ENCODE measurements around the gene NCKAP5L. TPM values are rescaled to one million over a fixed set of nuclear protein-coding genes. Genes with fewer than 3 reads are reported as not detected.
A peak's percentile ranks its signal among the peaks of the same experiment; 100 is the strongest.

Gene NCKAP5L
- total and polyA plus RNA-seq, 9 donors = 22.7 to 50.7 (median 41.2) TPM

DNA sequence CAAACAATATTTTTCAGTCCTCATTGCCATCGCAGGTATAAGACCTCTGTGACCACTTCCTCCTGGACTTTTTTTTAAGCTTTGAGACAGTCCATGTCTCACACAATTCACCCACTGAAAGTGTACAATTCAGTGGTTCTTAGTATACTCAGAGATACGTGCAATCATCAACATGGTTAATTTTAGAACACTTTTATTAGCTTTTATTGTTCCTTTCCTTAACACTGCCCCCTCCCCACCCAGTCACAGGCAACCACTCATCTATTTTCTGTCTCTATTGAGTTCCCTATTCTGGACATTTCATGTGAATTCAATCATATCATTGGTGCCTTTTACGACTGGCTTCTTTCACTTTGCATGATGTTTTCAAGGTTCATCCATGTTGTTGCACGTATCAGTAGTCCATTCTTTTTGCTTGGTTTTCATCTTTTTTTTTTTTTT lies 16.2 kb downstream of the NCKAP5L start:
- Histone ChIP-seq H3K9me3 (replicated peaks; ENCODE audit: control insufficient read depth, low read depth, low read length) (no peaks in the 10 kb centered on the region), H3K36me3 (ENCODE audit: control insufficient read depth, insufficient read depth, low read length) (peaks cover 16% of the 10 kb centered on the region), H3K27ac (ENCODE audit: low read length) (peak overlapping the region; percentile 97), H3K27me3 (ENCODE audit: control insufficient read depth, insufficient read depth, low read length) (no peaks in the 10 kb centered on the region), H3K4me1 (ENCODE audit: control insufficient read depth, insufficient read depth, low read length) (peaks cover 50% of the 10 kb centered on the region), H3K4me3 (ENCODE audit: low read length) (no peak overlapping the region)
- no peak for DNase-seq
- WGBS (ENCODE audit: insufficient coverage) = 78% methylated on average over 4 of the region's 4 CpGs

DNA sequence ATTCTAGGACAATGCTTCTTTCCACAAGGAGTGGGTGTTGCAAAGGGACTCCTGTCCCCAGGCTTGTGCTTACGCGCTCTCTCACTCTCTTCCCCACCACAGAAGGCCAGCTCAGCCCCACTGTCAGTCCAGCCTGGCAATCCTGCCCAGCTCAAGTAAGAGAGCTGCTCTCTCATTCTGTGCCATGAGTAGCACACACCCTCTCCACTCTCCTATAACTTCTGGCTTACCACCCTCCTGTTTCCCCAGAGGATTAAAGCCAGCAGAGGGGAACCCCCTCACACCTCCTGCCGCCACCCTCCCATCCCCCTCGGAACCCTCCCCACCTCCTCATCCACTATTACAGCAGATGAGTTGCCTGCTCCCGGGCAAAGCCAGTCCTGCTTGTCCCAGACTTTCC lies 17.1 kb downstream of the NCKAP5L start:
- Histone ChIP-seq H3K36me3 (ENCODE audit: control insufficient read depth, insufficient read depth, low read length) (peaks cover 13% of the 10 kb centered on the region), H3K27me3 (ENCODE audit: control insufficient read depth, insufficient read depth, low read length) (no peaks in the 10 kb centered on the region), H3K4me3 (ENCODE audit: low read length) (no peak overlapping the region), H3K9me3 (replicated peaks; ENCODE audit: control insufficient read depth, low read depth, low read length) (no peaks in the 10 kb centered on the region), H3K4me1 (ENCODE audit: control insufficient read depth, insufficient read depth, low read length) (peaks cover 58% of the 10 kb centered on the region), H3K27ac (ENCODE audit: low read length) (peak overlapping the region; percentile 97)
- no peak for DNase-seq
- 68% methylated on average over 5 of the region's 5 CpGs for WGBS (ENCODE audit: insufficient coverage)

DNA sequence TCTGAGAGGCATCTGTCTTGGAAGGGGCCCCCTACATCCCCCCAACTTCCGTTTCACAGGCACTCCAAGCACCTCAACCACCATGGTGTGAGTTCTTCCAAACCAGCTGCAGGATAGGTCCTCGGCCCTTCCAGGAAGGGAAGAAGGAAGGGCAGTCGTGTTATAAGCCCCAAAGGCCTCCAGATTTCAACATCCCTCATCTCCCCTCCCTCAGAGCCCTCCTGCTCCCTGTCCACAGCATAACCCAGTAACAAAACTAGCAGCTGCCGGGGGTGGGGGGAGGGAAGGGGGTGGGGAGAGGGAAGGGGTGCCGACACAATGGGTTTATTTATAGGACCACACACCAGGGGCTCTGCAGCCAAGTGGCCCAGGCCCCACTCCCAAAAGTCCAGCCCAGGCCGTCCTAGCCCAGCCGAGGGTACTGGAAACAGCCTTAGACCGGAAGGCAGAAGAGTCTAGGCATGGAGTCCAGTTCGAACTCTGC lies 18.3 kb downstream of the NCKAP5L start:
- H3K27me3 ChIP-seq (ENCODE audit: control insufficient read depth, insufficient read depth, low read length) = no peaks in the 10 kb centered on the region
- no peak overlapping the region for H3K4me3 ChIP-seq (ENCODE audit: low read length)
- DNase-seq = peak; percentile 83
- 33% methylated on average over 3 of the region's 9 CpGs for WGBS (ENCODE audit: insufficient coverage)
- peaks cover 17% of the 10 kb centered on the region for H3K36me3 ChIP-seq (ENCODE audit: control insufficient read depth, insufficient read depth, low read length)
- H3K27ac ChIP-seq (ENCODE audit: low read length) = peak overlapping the region; percentile 97
- H3K4me1 ChIP-seq (ENCODE audit: control insufficient read depth, insufficient read depth, low read length) = peaks cover 55% of the 10 kb centered on the region
- no peaks in the 10 kb centered on the region for H3K9me3 ChIP-seq (replicated peaks; ENCODE audit: control insufficient read depth, low read depth, low read length)

DNA sequence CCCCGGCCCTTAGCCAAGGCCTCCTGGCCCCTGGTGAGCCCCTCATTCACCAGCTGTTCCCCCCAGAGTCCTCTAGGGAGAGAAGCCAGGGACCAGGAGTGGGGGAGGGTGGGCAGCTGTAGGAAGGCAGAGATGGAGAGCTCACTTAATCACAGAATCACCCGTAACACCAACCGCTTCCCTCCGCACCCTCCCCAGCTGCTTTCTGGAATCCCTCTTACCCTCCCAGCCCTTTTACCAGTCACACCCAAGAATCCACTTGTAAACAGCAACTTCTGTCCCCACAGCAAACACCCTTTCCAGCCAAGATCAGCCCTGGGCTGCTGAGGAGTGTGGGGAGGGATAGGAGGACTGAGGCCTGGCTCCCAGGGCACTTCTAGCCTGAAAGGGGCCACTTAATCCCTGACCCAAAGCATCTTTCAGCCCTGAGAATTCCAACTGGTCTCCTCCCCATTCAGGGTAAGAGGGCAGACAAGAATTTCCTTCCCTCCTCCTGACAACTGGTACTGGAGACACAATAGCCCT lies 18.8 kb downstream of the NCKAP5L start:
- peak overlapping the region; percentile 97 for H3K27ac ChIP-seq (ENCODE audit: low read length)
- peak; percentile 92 for DNase-seq
- H3K36me3 ChIP-seq (ENCODE audit: control insufficient read depth, insufficient read depth, low read length) = peaks cover 22% of the 10 kb centered on the region
- H3K4me3 ChIP-seq (ENCODE audit: low read length) = no peak overlapping the region
- no CpG with 5 or more reads among the region's 4 CpGs for whole genome bisulfite sequencing (ENCODE audit: insufficient coverage)
- no peaks in the 10 kb centered on the region for H3K9me3 ChIP-seq (replicated peaks; ENCODE audit: control insufficient read depth, low read depth, low read length)
- H3K4me1 ChIP-seq (ENCODE audit: control insufficient read depth, insufficient read depth, low read length) = peaks cover 55% of the 10 kb centered on the region
- no peaks in the 10 kb centered on the region for H3K27me3 ChIP-seq (ENCODE audit: control insufficient read depth, insufficient read depth, low read length)

DNA sequence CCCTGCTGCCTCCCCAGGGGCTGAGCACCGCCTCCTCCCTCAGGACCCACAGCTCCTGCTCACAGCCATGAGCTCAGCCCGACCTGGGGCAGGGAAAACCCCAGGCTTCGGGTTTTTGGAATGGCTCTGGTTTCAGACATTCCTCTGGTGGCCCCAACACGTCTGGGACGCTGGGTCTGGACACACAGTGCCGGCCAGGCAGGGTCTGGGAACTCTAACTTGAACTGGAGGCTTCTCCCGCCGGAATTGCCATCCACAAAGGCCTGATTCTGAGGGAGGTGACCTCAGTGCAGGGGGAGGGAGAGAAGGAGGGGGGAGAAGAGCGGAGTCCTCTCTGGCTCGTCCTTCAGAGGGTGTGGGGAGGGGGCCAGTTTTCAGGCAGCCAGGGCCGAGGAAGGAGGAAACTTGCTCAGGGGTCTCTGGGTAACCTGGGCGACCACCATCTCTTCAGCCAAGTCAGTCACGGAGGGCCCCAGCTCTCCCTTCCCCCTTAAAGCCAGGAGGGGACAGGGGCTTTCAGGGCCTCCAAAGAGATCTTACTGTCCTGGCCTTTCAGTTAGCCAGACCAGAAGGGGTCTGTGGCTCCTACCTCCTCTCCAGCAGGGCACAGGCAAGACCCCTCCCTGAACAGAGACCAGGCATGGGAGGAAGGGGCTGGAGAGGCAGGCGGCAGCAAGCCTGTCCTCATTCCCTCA lies 19.4 kb downstream of the NCKAP5L start:
- Histone ChIP-seq H3K27me3 (ENCODE audit: control insufficient read depth, insufficient read depth, low read length) (no peaks in the 10 kb centered on the region), H3K36me3 (ENCODE audit: control insufficient read depth, insufficient read depth, low read length) (peaks cover 28% of the 10 kb centered on the region), H3K27ac (ENCODE audit: low read length) (peak overlapping the region; percentile 97), H3K9me3 (replicated peaks; ENCODE audit: control insufficient read depth, low read depth, low read length) (no peaks in the 10 kb centered on the region), H3K4me3 (ENCODE audit: low read length) (no peak overlapping the region), H3K4me1 (ENCODE audit: control insufficient read depth, insufficient read depth, low read length) (peaks cover 55% of the 10 kb centered on the region)
- peak; percentile 81 for DNase-seq
- WGBS (ENCODE audit: insufficient coverage) = 20% methylated on average over 11 of the region's 14 CpGs

DNA sequence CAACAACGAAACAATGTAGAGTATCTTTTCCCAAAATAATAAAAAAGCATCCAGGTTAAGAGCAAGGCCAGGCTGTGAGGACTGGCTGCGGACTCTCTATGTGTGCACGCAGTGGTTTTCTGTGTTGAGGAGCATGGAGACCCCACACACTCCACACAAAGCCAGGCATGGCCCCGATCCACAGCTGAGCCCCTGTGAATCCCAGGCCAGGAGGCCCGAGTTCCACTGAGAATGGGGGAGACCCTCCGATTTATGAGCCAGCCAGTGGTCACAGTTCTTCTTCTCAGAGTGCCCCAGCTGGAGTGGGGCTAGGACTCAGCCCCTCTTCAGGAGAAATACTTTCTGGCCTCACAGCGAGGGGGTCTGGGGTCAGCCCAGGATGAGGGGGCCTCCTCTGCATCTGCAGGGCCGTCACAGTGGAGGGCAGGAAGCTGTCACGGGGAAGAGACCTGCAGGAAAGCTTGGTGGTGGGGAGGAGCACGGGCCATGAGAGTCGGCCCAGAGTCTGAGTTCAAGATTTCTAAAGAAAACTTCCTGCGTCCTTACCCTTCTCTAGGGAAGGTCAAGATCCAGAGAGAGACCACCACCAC lies 20.1 kb downstream of the NCKAP5L start:
- H3K27ac ChIP-seq (ENCODE audit: low read length) = peak overlapping the region; percentile 97
- peaks cover 55% of the 10 kb centered on the region for H3K4me1 ChIP-seq (ENCODE audit: control insufficient read depth, insufficient read depth, low read length)
- no peak for DNase-seq
- H3K9me3 ChIP-seq (replicated peaks; ENCODE audit: control insufficient read depth, low read depth, low read length) = no peaks in the 10 kb centered on the region
- no peaks in the 10 kb centered on the region for H3K27me3 ChIP-seq (ENCODE audit: control insufficient read depth, insufficient read depth, low read length)
- peaks cover 36% of the 10 kb centered on the region for H3K36me3 ChIP-seq (ENCODE audit: control insufficient read depth, insufficient read depth, low read length)
- 51% methylated on average over 4 of the region's 12 CpGs for WGBS (ENCODE audit: insufficient coverage)
- no peak overlapping the region for H3K4me3 ChIP-seq (ENCODE audit: low read length)

DNA sequence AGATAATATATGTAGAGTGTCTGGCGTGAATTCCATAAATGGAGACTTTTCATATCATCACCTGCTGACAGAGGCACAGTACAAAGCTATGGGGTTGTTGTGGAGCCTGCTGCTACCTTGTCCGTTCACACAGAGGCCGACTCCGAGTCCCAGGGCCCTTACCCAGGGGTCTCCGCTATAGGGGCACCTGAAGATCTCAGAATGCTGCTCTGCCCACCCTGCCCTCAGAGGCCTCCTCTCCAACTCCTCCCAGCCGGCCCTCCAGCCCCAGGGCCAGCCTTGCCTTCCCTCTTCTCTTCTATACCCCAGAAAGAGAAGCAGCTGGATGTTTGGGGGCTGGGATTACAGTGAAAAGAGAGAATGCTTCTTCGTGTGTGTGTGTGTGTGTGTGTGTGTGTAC lies 21.3 kb downstream of the NCKAP5L start:
- Histone ChIP-seq H3K4me1 (ENCODE audit: control insufficient read depth, insufficient read depth, low read length) (peaks cover 56% of the 10 kb centered on the region), H3K36me3 (ENCODE audit: control insufficient read depth, insufficient read depth, low read length) (peaks cover 44% of the 10 kb centered on the region), H3K27me3 (ENCODE audit: control insufficient read depth, insufficient read depth, low read length) (no peaks in the 10 kb centered on the region), H3K9me3 (replicated peaks; ENCODE audit: control insufficient read depth, low read depth, low read length) (no peaks in the 10 kb centered on the region), H3K4me3 (ENCODE audit: low read length) (no peak overlapping the region), H3K27ac (ENCODE audit: low read length) (no peak overlapping the region)
- no peak for DNase-seq
- 82% methylated on average over 3 of the region's 7 CpGs for WGBS (ENCODE audit: insufficient coverage)

DNA sequence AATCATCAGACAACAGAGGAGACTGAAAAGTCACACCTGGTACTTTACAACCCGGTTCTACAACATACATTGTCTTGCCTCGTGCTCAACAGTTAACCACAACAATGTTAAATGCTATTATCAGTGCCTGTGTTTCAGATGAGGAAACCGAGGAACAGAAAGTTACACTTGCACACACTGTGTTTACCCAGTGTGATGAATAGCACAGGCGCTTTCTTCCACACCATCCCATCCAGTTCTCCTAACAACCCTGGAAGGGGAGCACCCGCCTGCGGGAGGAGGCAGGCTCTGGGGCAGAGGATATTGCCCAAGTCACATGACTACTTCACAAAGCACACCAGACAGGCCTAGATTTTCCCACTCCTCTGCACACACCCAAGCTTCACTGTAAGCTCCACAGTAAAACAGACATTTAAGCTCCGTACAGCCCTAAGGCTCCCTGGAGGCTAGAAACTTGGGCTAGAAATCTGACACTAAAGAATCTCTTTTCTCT lies 21.8 kb downstream of the NCKAP5L start:
- Histone ChIP-seq H3K4me1 (ENCODE audit: control insufficient read depth, insufficient read depth, low read length) (peaks cover 57% of the 10 kb centered on the region), H3K36me3 (ENCODE audit: control insufficient read depth, insufficient read depth, low read length) (peaks cover 49% of the 10 kb centered on the region), H3K9me3 (replicated peaks; ENCODE audit: control insufficient read depth, low read depth, low read length) (no peaks in the 10 kb centered on the region), H3K27me3 (ENCODE audit: control insufficient read depth, insufficient read depth, low read length) (no peaks in the 10 kb centered on the region), H3K4me3 (ENCODE audit: low read length) (no peak overlapping the region), H3K27ac (ENCODE audit: low read length) (no peak overlapping the region)
- WGBS (ENCODE audit: insufficient coverage) = 63% methylated on average over 4 of the region's 7 CpGs
- no peak for DNase-seq

DNA sequence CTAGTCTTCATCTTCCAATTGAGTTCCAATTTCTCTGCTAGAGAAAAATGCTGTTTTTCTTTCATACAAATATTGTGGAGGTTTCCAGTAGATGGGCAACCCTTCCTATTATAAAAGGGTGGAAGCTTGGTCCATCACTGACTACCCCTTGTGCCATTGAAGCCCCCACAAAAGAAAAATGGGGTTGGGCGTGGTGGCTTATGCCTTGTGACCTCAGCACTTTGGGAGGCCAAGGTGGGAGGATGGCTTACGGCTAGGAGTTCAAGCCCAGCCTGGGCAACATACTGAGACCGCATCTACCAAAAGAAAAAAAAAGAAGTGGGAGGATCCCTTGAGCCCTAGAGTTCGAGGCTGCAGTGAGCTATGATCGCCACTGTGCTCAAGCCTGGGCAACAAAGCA lies 22.8 kb downstream of the NCKAP5L start:
- H3K4me1 ChIP-seq (ENCODE audit: control insufficient read depth, insufficient read depth, low read length) = peaks cover 58% of the 10 kb centered on the region
- no peaks in the 10 kb centered on the region for H3K9me3 ChIP-seq (replicated peaks; ENCODE audit: control insufficient read depth, low read depth, low read length)
- no peak overlapping the region for H3K27ac ChIP-seq (ENCODE audit: low read length)
- no peak for DNase-seq
- peaks cover 59% of the 10 kb centered on the region for H3K36me3 ChIP-seq (ENCODE audit: control insufficient read depth, insufficient read depth, low read length)
- H3K27me3 ChIP-seq (ENCODE audit: control insufficient read depth, insufficient read depth, low read length) = no peaks in the 10 kb centered on the region
- no peak overlapping the region for H3K4me3 ChIP-seq (ENCODE audit: low read length)
- 91% methylated on average over 3 of the region's 5 CpGs for WGBS (ENCODE audit: insufficient coverage)

DNA sequence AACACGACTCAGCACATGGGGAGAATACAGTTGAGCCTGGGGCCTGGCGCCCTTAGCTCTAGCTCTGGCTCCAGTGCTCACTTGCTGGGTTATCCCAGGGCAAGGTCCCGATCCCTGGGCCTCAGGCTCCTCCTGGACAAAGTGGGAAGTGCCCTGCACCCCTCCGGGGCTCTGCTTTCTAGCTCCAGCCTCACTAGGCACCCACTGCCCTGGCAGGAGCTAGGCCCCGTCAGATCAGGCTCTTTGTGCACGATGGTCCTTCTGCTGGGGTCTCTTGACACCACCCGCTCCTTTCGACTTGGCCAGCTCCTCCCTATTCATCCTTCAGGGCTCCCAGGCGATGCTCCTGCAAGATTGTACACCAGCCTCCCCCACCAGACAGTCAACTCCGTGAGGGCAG lies 23.4 kb downstream of the NCKAP5L start:
- Histone ChIP-seq H3K9me3 (replicated peaks; ENCODE audit: control insufficient read depth, low read depth, low read length) (no peaks in the 10 kb centered on the region), H3K27ac (ENCODE audit: low read length) (no peak overlapping the region), H3K27me3 (ENCODE audit: control insufficient read depth, insufficient read depth, low read length) (no peaks in the 10 kb centered on the region), H3K36me3 (ENCODE audit: control insufficient read depth, insufficient read depth, low read length) (peaks cover 64% of the 10 kb centered on the region), H3K4me1 (ENCODE audit: control insufficient read depth, insufficient read depth, low read length) (peaks cover 56% of the 10 kb centered on the region), H3K4me3 (ENCODE audit: low read length) (no peak overlapping the region)
- DNase-seq = no peak
- 86% methylated on average over 10 of the region's 10 CpGs for WGBS (ENCODE audit: insufficient coverage)

Data from muscle of leg (tissue), 11 donors.